LHCN-M2 (cell line): ENCODE measurements around the gene EDIL3. TPM values are rescaled to one million over a fixed set of nuclear protein-coding genes. Genes with fewer than 3 reads are reported as not detected.
"Not testable (repeated sequence)": the region's sequence is repeated elsewhere in the genome, so short reads cannot be mapped to it uniquely, and the experiment has no call there.

Source experiments
- DNase-seq: peaks from one replicate; pipeline ENCODE4 v3.0.0-alpha.2; 2012; ENCODE audit warnings: low read depth
- total RNA-seq: library from RNA; depleted of rRNA; stranded (reverse); fragments of >200 nt; gene quantifications from 2 replicates; pipeline ENCODE4 v1.2.3, GENCODE V29; 2014

EDIL3 gene
- total RNA-seq, 1 experiment from 2014 or later, result 58.7 TPM

DNA sequence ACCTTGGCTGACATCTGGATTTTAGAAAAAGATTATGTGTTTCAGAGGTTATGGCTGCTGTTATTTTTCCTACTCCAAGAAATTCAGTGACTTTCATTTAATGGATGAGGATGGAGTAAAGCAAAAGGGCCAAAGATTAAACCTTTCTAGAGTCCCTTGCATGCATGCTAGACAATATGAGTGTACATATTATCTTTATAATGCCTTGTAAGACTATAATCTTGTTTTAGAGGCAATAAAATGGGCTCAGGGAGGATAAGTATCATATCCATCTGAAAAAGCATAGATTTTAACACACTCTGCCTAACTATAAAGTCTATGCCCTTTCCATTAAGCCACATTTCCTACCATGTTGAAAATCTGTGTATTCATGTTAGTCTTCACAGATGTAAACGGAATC, 199.8 kb downstream of the EDIL3 start:
- no peak for DNase-seq

DNA sequence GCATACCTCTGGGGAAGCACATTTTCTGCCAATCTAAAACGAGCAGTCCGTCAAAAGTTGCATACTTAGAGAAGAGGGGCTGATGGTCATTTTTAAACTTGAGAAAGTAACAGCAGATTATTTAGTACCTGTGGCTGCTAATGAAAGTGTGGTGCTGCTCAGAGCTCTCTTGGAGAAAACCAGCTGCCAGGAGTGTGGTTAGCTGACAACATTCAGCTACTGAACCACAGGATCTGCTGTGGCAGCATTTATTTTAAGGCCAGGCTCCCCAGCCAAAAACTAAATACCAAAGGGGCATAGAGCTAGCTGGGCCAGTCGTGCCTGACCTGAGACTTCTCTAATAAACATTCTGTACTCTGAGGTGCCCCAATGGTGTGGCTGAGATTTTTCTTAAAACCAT, 203.6 kb downstream of the EDIL3 start:
- DNase-seq, result peak; percentile 68

DNA sequence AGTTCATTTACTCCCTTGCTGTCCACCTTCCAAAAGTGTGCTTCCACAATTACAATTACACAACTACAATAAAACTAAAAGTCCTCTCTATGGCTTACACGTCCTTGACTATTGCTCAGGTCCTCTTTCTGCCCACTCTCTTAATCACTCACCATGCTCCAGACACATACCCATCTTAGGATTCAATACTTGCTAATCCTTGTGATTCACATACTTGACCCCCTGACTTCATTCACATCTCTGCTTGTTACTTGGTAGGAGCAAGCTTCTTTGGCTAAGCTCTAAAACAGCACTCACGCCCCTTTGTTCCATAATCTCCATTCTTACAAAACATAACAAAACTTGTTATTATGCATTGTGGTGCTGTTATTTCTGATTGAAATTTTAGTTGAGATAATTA, 215.8 kb downstream of the EDIL3 start:
- DNase-seq, result peak; percentile 4

DNA sequence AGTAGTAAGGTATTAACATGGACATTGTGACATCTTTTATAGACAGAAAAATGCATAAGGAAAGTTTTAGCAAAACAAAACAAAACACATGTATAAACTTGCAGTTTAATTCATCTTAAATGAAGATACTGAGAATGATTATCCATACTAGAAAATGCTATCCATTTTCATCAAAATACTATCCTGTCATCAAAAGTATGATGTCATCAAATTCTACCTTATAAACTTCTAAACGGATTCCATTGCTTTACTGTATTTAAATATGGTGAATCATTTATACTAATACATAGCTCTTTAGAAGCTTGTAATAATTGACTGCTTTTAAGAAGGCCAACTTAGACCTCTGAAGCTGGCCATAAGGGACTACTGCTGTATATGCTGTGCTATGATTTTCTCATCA, 221.0 kb downstream of the EDIL3 start:
- DNase-seq, result no peak

DNA sequence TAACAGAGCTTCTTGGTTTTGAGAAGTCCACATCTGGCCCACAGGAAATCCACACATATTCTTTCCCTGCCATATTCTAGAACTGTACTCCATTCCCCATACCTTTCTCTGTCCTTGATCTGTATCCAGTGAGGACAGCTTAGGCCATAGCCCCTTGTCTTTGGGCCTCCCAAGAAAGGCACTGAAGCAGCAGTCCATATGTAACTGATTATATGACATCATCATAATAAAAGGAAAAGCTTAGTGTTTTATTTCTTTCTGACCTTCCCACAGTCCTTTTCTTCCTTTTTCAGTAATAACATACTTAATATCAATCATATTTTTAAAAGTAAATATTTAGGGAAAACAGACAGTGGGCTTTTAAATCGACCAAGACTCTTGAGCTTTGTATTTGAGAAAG, 222.0 kb downstream of the EDIL3 start:
- no peak for DNase-seq

DNA sequence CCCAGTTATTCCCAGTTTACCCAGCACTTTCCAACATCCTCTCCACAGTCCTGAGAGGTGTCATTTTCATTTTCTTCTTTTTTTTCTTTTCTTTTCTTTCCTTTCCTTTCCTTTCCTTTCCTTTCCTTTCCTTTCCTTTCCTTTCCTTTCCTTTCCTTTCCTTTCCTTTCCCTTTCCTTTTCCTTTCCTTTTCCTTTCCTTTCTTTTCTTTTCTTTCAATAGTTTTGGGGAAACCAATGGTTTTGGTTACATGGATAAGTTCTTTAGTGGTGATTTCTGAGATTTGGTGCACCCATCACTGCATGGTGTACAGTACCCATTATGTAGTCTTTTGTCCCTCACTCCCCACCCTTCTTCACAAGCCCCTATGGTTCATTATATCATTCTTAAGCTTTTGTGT, 224.0 kb downstream of the EDIL3 start:
- DNase-seq, result not testable (repeated sequence)

DNA sequence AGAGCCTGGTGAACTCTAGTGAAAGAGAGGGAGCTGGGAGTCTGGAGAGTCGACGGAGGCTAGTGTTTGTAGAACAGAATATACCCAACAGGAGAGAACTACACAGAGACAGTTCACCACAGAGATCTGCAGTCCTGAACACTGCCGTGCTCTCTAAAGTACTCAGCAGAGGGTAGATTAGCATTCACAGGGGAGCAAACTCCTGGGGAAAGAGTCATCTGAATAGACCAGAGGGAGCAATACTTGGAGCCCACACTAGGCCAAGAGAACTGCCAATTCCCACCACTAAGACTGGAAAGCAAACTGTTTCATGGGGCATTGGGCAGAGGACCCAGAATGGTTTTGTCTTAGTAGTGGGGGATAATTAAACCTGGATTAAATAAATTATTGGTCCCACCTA, 235.6 kb downstream of the EDIL3 start:
- DNase-seq, result no peak

DNA sequence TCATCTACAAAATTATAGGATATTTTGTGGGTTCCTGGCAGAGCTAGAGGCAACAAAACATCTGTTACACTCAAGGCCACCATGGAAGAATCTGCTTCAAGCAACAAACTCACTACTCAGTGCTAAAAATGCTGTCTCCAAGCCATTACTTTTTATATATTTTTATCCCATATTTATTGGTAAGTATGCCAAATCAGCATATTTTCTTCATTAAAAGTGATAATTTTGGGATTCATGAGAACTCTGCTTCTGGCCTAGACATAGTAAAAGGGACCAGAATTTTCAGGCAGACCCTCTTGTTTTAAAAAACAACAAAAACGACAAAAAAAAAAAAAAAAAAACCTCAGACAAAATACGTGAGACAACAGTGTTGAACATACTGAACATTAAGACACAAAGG, 236.0 kb downstream of the EDIL3 start:
- DNase-seq, result no peak

DNA sequence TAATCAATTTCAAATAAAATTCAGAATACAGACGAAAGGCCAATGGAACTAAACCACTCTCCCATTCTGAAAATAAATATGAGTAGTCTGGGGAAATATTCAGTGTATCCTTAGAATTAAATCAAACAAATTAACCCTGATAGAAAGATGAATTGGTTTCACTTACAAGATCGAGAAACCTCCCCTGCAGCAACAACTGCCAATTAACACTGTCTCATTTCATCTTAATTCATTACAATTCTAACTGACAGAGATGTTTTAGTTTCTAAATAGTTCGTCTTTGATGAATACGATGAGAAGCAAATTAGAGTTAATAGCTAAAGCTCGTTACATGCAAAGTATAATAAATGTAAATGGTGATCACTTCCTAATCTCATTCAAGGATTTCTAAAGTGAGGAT, 247.1 kb downstream of the EDIL3 start:
- DNase-seq, result no peak

DNA sequence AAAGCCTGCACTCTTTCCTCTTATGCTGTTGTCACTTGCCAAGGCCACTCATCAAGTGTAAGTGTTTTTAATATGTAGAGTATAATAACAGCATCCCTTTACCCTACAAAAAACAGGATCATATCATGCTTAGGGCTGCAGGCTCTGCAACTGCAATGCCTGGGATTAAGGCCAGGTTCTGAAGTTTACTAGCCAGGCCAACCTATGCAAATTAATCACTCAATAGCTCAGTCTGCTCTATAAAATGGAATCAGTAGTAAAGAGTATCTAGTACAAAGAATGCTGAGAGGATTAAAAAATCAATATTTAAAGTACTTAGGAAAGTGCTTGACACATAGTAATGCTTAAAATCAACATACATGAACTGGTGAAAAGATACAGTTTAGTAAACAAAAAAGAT, 253.3 kb downstream of the EDIL3 start:
- no peak for DNase-seq

DNA sequence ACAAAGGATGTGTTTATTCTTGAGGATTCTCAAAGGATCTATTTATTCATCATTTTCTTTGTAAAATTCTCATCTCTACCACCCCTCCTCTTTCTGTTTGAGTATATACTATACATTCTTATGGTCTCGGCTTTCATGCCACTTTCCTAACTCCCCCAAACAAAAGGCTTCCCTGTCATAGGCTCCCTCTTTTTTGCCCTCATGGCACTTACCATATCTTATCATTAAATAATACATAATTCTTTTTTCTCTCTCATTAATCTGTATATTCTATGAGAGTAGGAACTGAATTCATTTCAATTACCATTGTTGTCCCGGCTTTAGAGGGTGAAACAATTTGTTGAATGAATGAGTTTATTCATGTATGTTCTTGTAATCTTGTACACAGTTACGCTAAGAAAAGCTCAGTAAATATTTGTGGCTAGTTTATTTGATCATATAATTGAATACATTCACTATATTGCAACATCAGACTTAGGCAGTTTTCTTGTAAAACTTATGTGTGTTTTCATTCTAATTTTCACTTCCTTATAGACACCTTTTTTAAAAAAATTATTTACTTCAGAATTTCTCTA, 254.6 kb downstream of the EDIL3 start:
- no peak for DNase-seq

DNA sequence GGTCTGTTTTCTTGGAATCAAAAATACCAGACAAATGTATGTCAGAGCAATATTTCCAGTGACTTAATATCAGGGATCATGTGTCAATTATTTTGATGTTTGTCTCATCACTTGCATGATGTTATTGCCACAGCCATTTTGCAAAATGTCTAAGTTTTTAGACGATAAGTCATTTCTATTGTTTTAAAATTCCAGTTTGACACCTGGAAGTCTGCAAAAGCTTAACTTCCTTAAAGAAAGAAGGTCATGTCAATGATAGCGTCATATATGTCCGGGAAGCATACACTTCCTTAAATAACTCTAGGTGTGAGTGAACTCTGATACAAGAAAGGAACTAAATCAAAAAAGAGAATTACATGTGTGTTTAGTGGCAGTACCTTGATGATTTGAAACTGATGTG, 259.5 kb downstream of the EDIL3 start:
- DNase-seq, result no peak

DNA sequence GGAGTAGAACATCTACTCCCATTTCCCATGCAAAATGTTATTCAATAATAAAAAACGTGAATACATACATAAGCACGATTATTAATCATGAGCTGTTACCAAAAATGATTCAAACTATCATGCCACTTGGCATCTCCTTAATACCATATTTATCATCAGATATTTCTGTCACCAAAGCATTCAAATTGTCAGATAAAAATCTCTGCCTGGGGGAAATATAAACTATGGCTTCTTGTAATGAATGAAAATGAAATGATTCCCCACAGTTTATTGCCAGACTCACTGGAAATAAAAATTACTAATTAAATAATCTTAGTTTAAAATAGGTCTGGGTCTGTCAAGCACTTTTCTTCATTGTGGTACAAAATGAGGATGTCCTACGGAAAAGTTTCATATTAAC, 265.4 kb downstream of the EDIL3 start:
- no peak for DNase-seq

DNA sequence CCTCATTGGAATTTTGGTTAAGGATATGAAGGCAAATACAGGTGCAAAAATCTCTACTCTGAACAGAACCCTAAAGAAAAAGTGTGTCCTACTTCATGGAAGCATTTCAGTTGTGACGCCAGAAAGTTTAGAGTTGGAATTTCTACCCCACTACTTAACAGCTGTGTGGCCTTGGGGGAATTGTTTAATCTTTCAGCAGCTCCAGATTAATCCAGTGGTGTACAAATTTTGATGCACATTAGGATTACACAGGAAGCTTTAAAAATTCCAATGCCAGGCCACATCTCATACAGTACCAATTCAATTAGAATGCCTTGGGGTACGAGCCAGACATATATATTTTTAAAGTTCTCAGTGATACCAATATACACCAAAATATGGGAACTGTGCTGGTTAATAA, 266.1 kb downstream of the EDIL3 start:
- DNase-seq, result no peak

DNA sequence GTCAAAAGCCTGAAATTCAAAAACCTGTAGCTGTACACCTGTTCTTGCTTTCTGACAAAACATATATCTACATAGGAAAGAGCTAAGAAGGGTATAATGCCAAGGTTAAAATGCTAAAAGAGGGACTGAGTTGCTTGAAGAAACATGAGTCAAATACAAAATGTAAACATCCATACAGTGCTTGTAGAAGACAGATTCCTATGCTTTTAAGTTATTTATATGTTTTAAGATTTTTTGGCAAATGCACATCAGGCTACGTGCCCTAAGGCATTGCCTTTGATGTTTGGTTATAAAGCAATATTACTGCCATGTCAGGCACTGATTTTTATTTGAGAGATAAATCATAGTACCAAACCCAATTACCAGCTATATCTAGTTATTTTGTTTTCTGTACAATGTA, 269.0 kb downstream of the EDIL3 start:
- no peak for DNase-seq

DNA sequence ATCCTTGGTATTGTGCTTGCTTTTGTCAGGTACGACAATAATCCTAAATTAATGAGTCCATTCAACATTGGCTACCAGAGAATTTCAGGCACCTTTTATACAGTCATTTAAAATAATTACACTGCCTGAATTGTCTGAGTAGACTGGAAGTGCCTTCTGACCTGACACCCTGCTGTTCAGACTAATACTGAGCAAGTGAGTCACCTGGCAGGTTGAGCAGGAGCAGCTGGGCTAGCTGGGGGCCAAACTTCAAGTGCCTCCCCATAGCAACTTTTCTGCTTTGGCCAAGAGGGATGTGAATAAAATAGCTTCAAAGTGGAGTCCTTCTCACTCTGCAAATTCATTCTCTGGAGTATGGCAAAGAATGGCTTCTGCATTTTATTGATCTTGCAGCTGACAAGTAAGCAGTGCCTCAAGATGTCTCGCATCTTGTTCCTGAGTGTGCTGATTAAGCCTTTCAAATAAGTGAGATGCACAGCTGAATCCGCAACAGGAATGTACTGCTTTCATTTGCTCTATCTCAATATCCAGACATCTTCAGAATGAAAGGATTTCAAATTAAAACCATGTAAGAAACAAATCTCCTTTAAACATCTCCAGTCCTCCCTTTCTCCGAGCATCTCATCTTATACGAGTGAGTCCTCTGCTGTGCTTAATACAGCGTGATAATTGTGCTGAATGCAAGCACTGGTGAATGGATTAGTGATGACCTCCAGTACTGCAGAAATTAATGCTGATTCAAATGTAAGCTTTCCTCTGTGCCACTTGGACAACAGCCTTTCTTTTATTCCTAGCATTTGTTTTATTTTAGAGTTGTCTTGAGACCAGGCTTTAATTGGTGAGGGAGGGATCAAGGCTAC, 271.2 kb downstream of the EDIL3 start:
- DNase-seq, result peak; percentile 15

DNA sequence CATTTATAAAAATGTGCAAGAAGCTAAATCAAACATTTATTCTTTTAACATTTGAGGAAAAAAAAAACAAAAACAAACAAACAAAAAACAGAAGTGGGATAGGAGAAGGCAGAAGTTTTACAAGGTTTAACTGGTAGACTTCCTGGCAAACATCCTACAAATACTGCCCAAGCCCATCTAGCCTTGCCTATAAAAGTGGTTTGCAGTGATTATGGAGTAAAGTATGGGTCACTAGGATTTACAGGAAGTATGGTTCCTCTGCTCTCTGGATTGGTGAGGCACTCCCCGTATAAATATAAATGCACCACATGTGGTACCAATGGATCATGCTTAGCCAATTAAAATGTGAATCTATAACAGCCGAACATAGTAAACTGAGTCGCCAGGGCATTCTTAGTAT, 291.9 kb downstream of the EDIL3 start:
- no peak for DNase-seq

DNA sequence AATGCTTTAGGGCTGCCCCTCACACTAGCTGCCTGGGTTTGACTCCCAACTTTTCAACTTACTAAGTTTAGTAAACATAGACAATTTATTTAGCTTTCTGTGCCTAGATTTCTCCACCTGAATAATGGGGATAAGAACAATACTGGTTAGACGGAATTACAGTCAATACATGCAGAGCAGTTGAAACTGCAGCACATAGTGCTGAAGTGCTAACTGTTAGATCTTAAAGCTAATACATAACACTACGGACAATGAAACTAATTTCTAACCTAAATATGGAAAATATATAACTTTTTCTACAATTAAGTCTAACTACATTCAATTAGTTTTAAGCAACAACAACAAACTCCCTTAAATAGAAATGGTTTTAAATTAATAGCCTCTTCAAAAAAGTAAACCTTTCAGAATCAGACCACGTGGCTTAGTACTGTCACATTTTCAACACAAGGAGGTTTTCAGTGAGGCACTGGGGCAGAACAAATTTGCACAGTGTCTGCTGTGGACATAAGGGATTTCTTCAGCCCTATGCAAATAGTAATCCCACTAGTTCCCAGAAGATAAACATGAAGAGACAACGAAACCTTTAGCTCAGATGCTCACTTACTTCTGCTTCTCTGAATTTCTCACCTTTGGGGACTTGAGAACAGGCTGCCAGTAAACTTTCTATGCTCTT, 293.4 kb downstream of the EDIL3 start:
- DNase-seq, result no peak

DNA sequence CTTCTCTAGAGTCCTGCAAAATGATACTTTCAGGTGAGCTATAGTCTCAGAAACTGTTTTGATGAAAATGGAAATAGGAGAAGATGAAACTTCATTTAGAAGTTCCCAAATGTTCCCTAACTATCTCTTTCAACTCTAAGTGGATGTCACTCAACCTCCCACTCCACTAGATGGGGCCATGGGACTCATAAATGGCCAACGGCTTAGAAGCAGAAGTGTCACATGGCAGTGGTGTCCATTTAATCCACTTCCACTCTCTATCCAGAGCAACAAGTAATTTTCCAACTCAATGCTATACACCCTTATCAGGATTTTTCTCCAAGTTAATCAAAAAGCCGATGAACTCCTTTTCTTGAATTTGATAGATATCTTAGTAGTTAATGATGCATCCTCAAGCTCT, 295.7 kb downstream of the EDIL3 start:
- peak; percentile 69 for DNase-seq

DNA sequence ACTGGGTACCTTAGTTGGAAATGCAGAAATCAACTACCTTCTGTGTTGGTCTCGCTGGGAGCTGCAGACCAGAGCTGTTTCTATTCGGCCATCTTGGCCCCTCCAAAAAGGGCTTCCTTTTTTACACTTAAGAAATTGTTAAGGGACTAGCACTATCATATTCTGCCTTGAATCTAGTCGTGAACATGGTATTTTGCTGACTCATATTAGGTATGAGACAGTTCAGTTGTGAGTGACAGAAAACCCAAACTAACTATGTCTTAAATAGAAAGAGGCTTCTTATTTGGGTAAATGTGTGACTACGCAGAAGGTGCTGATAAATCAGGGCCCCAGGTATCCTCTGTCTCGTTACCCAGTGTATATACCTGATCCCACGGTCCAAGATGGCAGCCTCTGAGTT, 298.2 kb downstream of the EDIL3 start:
- DNase-seq, result peak; percentile 11

DNA sequence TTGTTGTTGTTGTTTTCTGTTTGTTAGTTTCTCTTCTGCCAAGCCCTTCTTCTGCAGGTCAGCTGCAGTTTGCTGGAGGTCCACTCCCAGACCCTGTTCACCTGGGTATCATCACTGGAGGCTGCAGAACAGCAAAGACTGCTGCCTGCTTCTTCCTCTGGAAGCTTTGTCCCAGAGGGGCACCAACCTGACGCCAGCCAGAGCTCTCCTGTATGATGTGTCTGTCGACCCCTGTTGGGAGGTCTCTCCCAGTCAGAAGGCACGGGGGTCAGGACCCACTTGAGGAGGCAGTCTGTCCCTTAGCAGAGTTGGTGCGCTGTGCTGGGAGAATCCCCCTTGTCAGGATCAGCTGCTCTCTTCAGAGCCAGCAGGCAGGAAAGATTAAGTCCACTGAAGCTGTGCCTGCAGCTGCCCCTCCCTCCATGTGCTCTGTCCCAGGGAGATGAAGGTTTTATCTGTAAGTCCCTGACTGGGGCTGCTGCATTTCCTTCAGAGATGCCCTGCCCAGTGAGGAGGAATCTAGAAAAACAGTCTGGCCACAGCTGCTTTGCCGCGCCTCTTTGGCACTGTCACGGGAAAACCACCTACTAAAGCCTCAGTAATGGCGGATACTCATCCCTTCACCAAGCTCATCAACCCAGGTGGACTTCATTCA, 299.2 kb downstream of the EDIL3 start:
- DNase-seq, result no peak

DNA sequence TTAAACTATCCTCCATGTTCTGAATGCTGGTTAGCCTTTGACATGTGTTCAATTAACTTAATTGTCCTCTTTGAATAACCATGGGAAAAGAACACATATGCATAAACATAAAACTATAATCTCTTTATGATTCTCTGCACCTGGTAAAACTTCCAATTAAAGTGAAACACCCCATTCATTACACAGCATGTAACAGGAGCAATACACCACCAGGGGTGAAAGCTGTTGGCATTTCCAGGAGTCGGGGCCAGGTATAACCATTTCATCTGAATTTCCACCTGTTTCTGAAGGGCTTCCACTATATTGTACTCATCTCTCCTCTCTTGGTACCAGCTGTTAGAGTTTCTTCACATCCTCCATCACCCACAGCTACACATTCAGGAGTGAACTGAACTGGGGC, 303.8 kb downstream of the EDIL3 start:
- no peak for DNase-seq
